Measurements from ENCODE around the gene CEP44.

DNA sequence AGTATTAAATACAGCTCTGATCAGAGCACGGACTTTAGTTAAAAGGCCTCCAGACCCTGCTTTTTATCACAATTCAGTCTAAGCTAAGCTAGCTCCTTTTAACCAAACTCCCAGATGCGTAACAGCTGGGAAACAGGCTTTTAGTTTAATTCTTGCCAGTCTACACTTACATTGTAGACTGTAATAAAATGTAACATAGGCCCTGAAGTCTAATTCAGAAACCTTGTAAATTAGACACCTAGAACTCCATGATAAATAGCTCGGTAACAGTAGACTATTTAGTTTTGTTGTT lies 20.3 kb upstream of the CEP44 start:
- TF ChIP-seq EZH2 (IDR thresholded peaks at IDR 0.05; ENCODE audit: borderline replicate concordance) (no peak), EZH2phosphoT487 (IDR thresholded peaks at IDR 0.05; ENCODE audit: low read depth, severe bottlenecking, unreplicated experiment) (no peak)
- TF ChIP-seq, protein P1, sequence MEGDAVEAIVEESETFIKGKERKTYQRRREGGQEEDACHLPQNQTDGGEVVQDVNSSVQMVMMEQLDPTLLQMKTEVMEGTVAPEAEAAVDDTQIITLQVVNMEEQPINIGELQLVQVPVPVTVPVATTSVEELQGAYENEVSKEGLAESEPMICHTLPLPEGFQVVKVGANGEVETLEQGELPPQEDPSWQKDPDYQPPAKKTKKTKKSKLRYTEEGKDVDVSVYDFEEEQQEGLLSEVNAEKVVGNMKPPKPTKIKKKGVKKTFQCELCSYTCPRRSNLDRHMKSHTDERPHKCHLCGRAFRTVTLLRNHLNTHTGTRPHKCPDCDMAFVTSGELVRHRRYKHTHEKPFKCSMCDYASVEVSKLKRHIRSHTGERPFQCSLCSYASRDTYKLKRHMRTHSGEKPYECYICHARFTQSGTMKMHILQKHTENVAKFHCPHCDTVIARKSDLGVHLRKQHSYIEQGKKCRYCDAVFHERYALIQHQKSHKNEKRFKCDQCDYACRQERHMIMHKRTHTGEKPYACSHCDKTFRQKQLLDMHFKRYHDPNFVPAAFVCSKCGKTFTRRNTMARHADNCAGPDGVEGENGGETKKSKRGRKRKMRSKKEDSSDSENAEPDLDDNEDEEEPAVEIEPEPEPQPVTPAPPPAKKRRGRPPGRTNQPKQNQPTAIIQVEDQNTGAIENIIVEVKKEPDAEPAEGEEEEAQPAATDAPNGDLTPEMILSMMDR (IDR thresholded peaks at IDR 0.05; ENCODE audit: poor library complexity): no peak
